ENCODE data around the gene CHST3.
"Not testable (repeated sequence)": the region's sequence is repeated elsewhere in the genome, so short reads cannot be mapped to it uniquely, and the experiment has no call there.

CHST3 gene

DNA sequence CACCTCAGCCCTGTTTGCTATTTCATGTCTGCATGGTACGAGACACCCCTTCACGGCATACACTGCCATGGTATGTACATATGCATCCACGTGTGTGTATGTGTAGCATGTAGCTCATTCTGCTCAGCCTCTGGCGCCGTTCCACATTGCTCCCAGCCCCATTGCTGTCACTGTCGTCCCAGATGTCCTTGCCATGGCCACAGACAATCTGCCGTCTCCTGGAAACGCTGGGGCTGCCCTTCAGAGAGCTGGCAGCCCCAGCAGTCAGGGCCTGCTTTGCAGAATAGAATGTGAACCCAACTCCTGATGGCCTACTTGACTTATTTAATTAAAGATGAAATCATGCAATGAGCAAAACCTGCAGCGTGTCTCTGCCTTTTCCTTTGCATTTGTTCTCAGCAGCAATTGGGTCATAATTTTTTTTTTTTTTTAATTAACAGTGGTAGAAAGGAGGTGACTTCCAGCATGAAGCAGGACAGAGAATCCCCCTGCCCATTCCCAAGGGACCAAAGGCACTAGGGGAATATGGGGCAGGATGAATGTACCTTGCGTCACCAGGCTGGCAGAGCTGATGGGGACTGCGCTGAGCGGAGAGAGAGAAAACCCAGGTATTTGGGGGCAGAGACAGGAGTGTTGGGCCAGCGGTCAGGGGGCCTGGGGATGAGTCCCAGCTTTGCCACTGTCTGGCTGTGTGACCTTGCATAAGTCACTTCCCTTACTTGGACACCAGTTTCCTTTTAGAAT, 49.2 kb downstream of the CHST3 start:
- DNase-seq = no peak

DNA sequence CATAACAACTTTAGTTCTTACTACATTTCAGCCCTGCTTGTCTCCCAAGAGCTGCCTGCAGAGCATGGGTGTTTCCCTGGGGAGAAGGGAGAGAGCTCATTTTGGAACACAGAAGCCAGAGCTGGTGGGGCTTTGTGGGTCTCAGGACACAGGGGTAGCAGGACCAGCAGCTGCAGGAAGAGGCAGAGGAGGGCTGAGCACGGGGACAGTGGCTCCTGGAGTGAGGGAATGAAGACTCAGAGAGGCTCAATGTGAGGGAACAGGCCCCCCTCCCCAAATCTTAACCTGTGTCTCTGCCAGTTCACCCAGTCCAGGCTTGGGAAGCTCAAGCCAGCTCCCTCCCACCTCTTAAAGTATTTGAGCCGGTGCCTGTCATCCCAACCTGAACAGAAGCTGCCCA, 50.0 kb downstream of the CHST3 start:
- DNase-seq = no peak

DNA sequence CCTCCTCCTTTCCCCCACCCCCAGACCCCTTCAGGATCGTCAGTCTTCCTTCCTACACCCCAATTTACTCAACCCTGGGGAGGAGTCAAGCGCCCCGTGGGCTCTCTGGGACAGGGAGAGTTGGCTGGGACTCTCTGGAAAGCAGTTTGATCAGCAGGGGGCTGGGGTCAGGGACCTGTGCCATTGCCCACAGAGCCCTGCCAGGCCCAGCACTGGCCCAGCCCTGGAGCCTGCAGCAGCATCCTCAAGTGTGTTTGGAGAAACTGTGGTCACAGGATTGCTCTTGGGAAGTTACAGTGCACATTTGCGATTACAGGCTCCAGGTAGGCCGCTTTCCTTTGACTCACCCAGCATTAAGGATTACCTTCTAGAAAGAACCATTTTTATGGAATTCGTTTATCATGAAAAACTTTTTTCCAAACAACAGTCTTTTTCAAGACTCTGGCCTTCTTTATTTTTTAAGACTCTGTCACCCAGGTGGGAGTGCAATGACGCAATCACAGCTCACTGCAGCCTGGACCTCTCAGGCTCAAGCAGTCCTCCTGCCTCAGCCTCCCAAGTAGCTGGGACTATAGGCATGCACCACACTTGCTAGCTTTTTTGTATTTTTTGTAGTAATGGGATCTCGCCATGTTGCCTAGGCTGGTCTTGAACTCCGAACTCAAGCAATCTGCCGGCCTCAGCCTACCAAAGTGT, 50.7 kb downstream of the CHST3 start:
- no peak for DNase-seq

DNA sequence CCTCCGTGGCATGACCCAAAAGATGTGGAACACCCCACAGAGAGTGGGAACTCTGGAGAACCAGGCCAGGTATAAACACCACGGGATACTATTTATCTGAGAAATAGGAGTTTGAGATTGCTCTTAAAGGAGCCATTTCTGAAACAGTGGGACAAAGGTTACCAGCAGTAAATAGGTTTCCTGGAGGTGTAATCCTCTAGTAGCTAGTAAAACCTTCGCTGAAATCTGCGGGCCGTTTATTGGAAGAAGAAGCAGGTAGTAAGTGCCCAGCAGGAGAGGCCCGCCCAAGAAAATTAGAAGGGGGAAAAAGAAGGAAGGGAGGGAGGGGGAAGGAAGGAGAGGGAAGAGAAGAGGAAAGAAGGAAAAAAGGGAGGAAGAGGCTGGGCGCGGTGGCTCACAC, 51.6 kb downstream of the CHST3 start:
- no peak for DNase-seq

DNA sequence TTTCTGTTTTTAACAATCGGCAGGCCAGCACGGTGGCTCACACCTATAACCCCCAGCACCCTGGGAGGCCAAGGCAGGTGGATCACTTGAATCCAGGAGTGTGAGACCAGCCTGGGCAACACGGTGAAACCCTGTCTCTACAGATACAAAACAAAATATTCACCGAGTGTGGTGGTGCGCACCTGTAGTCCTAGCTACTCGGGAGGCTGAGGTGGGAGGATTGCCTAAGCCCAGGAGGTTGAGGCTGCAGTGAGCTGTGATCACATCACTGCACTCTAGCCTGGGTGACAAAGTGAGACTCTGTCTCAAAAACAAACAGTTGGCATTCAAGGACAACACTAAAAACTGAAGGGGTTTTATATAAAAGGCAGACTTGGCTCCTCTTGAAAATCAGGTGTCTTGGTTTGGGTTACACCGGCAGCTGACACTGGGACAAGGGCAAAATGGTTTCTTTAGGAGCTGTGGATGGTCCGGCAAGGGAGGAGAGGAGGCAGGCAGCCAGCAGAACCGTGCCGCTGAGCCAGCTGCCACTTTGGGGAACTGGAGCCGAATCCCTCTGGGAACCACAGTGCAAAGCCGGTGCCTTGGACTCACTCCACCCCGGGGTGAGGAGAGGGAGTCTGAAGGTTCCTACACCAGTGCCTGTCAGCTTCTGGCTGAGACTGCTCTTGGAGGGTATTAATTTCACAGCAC, 52.6 kb downstream of the CHST3 start:
- no peak for DNase-seq

DNA sequence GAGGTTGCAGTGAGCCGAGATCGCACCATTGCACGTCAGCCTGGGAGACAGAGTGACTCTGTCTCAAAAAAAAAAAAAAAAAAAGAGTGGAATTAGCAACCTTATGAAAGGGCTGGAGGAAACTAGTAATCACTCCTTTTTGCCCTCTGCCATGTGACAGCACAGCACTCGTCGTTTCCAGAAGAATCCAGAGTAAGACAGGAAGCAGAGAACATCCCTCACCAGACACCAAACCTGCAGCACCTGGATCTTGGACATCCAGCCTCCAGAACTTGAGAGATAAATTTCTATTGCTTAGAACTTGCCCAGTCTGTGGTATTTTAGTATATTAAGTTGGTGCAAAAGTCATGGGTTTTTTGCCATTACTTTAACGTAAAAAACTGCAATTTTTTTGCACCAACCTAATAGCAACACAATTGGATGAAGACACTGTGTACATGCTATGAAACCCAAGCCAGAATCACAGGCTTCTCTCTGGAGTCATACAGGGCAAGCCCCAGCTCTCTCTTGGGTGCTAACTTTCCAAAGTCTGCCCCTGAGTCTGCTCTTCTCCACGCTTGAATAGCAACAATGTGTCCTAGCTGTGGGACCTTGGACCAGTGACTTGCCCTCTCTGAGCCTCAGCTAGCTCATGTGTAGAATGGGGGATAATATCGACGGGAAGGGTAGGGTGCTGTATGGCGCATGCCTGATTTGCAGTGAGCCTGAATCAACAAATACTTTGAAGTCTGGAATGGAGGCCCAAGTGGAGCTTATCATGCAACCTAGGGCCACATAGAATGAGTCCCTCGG, 55.1 kb downstream of the CHST3 start:
- no peak for DNase-seq

DNA sequence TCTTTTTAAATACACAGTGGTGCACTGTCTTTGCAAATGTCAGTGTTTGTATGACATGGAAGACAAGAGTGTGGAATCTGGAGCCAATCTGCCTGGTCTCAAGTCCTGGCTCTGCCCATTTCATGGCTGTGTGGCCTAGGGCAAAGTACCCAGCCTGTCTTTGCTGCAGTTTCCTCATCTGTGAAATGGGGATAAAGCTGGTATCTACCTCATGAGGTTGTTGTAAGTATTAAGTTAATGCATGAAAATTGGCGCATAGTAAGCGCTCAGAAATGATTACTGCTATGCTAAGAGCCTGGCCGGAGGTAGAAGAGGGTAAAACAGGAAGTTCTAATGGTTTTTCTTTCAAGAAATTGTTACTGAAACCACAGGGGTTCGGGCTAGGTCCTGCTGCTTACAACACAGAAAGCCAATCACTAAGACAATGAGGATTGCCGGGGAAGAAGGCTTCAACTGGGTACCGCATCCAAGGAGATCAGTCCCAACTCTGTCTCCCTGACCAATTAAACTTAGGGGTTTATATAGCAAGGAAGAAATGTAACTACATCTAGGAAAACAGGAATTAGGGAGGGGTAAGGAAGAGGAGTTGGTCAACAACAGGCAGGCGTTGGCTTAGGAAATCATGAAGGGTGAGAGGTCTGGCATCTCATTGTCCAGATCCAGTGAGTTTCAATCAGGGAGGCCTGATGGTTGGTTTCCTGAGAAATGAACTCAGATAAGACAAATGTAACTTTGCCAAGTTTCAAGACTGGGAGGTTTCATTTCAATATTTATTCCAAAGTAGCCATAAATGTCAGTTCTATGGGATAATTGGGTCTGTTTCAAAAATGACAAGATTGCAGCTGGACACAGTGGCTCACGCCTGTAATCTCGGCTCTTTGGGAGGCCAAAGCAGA, 57.0 kb downstream of the CHST3 start:
- no peak for DNase-seq

DNA sequence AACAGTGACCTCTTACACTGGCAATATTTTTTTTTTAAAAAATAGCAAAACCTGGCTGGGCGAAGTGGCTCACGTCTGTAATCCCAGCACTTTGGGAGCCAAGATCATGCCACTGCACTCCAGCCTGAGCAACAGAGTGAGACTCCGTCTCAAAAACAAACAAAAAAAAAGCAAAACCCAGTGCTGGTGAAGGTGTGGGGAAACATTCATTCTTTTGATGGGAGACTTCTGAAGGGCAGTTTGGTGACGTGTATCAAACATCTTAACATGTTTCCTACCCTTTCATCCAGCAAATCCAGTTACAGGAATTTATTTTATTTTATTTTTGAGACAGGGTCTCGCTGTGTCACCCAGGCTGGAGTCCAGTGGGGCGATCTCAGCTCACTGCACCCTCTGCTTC, 58.0 kb downstream of the CHST3 start:
- DNase-seq = no peak

DNA sequence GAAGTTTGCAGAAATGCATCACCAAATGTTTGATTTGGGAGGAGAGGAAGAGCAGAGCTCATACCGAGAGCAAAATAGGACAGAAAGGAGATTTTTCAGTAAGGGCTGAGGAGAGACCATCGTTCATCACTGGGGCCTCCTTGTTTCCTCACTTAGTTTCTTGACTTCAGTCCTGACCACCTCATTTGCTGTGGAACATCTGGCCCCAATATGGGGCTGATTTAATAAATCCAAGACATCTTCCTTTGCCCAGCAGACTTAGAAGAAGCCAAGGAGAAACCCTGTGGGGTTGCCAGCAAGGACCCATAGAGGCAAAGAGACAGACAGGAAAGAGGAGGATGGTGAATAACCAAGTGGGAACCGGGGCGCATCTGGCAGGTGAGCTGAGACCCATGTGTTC, 60.4 kb downstream of the CHST3 start:
- DNase-seq = no peak

DNA sequence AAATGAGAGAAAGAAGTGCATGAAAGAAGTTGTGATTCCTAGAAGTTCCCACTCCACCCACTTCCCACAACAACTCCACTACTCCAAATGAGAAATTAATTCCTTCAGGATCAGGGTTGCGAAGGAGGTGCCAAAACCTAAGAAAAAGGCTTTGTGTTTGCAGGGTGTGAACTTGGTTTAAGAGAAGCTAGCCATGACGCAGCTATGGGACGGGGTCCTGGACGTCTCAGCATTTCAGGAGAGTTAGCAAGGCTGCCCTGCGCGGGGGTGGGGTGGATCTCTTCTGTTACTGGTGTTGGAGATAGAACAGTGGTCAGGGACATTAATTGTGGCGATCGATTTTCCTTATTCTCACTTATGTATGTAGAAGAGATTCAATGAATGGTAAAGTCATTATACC, 61.2 kb downstream of the CHST3 start:
- no peak for DNase-seq

DNA sequence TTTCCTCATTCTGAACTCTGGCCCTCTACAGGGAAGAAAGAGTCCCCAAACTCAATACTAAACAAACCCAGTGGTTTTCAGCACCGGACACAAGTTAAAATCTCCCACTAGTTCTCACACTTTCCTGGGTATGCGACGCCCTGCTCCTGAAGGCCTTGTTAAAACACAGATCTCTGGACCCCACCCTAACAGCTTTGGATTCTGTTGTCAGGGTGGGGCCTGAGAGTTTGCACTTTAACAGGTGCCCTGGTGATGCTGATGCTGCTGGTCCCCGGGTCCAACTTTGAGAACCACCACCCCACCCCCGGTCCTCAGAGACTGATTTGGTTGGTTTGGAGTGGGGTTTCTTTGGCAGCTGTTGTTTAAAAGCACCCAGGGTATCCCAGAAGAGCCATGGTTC, 61.6 kb downstream of the CHST3 start:
- DNase-seq = no peak

DNA sequence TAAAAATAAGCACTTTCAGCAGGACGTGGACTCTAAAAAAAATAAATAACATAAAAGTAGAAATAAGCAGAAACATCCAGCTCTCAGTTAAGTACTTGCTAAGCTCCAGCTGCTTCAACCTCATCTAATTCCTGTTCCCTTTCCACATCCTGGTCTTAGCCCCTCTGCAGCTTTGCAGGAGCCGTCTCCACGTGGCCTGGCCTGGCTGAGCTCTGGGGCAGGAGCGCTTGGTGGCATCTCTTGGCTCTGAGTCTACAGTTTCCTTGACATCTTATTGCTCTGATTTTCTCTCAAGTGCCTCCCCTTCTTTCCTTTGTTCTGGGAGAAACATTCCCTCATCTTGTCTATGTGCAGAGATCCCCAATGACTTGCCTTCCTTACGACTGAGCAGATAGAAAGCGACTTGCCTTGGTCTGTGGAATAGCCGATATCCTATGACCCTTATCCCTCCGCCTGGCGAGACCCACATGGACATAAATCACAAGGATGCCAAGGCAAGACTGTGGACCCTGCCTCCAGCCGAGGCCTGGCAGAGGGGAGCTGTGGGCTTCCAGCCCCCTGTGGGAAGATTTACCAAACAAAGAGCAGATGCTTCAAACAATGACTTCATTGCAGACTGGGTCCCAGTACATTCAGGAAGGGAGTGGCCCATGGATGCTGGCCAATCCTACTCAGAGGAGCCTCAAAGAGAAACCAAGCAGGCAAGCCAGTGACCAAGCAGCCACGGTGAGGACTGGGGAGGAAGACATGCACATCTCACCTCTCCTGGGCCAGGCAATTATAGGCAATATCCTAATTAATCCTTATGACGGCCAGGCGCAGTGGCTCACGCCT, 62.3 kb downstream of the CHST3 start:
- DNase-seq = no peak

DNA sequence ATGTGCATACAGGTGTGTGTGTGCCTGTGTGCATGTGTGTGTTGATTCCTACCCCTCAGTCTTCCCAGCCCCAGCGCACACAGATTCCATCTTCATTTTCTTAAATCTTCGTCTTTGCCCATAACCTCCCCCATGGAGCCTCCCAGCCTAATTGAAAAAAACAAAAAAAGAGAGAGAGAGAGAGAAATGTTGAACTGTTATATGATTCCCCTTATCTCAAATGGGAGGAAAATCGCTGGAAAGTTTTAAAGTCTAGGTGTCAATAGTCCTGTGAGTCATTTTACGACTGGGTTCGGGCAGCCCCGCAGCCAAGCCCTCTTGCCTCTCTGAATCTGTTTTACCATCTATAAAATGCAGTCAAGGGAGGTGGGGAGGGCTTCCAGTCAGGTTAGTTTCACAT, 63.3 kb downstream of the CHST3 start:
- DNase-seq = no peak

DNA sequence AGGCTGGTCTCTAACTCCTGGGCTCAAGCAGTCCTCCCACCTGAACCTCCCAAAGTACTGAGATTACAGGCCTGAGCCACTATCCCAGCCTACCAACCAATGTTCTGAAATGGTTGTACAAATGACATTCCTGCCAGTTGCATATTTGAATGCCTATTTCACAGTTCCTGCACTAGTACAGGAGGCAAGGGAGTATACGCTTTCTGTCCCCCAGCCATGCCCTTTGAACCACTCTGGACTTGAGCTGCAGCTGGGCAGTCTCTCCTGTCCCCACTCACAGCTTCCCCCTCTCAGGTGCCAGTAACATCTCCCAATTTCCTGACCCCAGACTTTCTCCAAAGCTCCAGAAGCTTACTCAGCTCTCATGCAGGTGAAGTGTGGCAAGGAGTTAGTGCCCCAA, 65.2 kb downstream of the CHST3 start:
- no peak for DNase-seq

DNA sequence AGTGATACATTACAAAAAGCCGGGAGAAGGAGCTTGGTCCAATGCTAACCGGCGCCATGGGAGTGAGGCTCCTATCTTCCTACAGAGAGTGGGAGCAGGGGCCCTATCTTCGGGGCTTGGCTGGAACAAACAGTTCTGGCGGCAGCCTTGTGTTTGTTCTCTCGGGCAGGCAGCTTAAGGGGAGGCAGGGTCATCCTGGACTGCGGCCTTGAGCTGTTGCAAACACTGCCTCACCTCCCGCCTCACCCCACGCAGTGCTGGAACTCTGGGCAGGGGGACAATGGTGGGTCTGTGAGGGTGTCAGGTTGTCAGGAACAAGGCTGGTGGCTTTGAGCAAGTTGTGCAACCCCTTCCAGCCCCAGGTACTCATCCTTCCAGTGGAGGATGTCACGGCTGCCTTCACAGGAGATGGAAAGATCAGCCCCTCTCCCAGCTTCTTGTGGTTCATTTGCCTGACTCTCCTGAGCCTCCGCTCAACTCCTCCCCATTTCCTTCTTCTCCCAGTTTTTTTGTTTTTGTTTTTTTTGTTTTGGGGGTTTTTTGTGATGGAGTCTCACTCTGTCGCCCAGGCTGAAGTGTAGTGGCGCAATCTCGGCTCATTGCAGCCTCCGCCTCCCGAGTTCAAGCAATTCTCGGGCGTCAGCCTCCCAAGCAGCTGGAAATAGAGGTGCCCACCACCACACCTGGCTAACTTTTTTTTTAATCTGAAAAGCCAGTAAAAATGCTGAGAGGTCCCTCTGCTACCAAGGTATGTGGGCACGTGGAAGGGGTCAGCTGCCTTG, 66.8 kb downstream of the CHST3 start:
- DNase-seq = no peak

DNA sequence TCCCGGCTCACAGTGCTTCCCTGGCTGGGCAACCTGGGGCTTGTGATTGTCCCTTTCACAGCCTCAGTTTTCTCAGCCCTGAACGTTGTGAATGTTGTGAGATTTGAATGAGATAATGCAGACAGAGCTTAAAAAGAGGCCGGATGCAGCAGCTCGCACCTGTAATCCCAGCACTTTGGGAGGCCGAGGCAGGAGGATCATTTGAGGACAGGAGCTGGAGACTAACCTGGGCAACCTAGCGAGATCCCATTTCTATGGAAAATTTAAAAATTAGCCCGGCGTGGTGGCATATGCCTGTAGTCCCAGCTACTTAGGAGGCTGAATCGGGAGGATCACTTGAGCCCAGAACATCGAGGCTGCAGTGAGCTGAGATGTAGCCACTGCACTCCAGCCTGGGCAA, 67.5 kb downstream of the CHST3 start:
- DNase-seq = no peak

DNA sequence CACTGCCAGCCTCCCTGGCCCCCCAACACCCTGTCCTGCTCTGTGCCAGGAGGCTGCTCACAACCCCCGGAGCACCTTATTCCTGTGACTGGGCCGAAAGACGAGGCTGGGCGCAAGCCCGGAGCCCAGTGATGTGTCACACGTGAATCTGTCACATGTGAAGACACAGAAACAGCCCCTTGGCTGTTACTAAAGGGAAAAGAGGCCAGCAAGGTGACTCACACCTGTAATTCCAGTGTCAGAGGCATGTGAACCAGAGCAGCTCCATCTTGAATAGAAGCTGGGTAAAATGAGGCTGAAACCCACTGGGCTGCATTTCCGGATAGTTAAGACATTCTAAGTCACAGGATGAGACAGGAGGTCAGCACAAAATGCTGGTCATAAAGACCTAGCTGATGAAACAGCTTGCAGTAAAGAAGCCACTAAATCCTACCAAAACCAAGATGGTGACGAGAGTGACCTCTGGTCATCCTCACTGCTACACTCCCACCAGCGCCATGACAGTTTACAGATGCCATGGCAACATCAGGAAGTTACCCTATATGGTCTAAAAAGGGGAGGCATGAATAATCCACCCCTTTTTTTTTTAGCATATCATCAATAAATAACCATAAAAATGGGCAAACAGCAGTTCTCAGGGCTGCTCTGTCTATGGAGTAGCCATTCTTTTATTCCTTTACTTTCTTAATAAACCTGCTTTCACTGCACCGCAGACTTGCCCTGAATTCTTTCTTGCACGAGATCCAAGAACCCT, 68.4 kb downstream of the CHST3 start:
- not testable (repeated sequence) for DNase-seq

DNA sequence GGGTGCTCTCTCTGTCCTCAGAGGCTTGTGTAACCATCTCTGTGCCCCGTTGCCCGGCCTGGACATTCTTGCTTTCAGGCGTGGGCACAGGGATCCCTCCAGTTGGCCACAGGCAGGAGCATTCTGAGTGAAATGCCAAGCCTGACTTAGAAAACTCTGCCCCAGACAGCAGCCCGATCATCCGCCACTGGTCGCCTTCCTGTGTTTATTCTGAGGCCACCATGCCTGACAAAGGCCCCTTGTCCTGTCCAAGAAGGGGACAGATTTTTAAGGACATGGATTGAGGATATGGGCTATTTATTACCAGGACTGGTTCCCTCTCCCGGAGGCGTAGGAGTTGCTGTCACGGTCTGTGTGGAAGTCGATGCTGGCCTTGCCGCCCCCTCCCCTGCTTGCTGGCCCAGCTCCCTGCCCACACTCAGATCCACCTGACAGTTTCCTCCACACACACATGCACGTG, 69.9 kb downstream of the CHST3 start:
- no peak for DNase-seq

DNA sequence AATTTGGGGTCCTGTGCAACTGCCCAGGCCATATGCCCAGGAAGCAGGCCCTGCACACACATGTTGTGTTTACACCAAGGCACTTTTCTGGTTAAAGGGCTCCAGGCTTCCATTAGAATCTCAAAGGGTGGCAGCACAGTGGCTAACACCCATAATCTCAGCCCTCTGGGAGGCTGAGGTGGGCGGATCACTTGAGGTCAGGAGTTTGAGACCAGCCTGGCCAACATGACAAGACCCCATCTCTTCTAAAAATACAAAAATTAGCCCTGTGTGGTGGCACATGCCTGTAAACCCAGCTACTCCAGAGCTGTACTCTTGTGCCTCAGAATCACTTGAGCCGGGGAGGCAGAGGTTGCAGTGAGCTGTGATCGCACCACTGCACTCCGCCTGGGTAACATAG, 70.6 kb downstream of the CHST3 start:
- DNase-seq = no peak
